DND-41 (cell line): ENCODE measurements around the gene TTC24.

Experiments
- CTCF ChIP-seq: IDR thresholded peaks from 2 replicates; pipeline ENCODE4 v1.5.1; 2012; ENCODE audit warnings: borderline replicate concordance, low read length, moderate library complexity, mild to moderate bottlenecking; ENCODE audit not compliant: poor library complexity, severe bottlenecking; ENCODE audit errors: extremely low read depth
- EZH2 ChIP-seq: IDR thresholded peaks from 3 replicates; pipeline ENCODE4 v1.6.1; 2012; ENCODE audit warnings: borderline replicate concordance, low read depth, mild to moderate bottlenecking, moderate library complexity, low read length, inconsistent platforms; ENCODE audit not compliant: severe bottlenecking

DNA sequence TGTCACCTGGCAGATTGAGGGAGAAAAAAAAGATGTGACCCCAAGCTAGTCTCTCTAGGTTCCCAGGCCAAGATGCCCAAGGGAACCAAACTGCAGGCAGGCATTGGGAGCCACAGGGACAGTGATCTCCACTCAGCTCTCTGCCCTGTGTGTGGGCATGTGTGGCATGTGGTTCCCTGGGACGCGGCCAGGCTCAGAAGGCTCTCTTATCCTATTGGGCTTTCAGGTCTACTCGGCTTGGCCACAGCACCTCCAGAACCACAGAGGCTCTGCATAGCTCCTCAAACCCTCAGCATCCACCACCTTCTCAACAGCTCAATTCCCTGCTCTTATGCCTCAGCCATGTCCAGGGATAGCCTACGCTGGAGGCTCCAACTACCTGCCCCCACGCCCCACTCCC, 29.2 kb upstream of the TTC24 start:
- no peak for TF ChIP-seq CTCF
- TF ChIP-seq EZH2, result no peak
